Measurements from ENCODE around the gene AMTN.
A peak's percentile ranks its signal among the peaks of the same experiment; 100 is the strongest.
"Not testable (repeated sequence)": the region's sequence is repeated elsewhere in the genome, so short reads cannot be mapped to it uniquely, and the experiment has no call there.

AMTN gene, protein sequence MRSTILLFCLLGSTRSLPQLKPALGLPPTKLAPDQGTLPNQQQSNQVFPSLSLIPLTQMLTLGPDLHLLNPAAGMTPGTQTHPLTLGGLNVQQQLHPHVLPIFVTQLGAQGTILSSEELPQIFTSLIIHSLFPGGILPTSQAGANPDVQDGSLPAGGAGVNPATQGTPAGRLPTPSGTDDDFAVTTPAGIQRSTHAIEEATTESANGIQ

DNA sequence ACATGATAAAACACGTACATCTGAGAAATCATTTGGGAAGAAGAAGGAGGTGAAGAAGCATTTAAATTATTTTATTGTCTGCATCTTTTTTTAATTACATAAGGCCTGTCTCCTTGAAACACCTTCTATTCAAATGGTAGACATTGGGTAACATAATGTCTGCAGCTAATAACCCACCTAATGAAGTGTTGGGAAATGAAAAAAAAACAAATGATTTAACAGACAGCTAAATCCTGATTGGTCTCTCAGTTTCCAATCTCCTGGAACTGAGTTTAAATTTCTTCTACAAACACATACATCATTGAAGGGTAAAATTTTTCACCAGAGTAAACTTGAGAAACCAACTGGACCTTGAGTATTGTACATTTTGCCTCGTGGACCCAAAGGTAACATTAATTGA, at the start of gene AMTN:
Gene AMTN (plus strand): TSS at position 301 of the 400 bp plus-strand sequence. CDS start 209 bp downstream, outside the sequence.
- DNase-seq = no peak

DNA sequence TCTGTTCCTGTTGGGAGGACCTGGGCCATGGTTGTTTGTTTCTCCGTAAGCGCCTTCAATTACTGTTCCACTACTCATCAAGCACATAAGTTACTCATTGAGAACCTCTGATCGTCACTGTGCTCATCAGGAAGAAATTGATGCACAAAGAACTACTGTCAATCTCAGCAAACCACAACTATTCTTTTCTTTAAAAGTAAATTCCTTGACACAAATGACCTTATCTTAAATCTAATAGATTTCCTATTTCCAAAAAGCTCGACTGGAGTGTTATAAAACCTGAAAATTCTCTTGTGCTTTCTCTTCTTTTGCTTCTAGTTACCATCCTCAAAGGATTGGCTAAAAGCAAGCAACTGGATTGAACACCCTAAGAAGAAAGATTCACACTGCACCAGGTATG, 46.5 kb upstream of the AMTN start, which contains the start of gene MUC7:
Gene MUC7 (plus strand): TSS at position 301 of the 400 bp plus-strand sequence. CDS start 1,825 bp downstream, outside the sequence.
- no peak for DNase-seq

DNA sequence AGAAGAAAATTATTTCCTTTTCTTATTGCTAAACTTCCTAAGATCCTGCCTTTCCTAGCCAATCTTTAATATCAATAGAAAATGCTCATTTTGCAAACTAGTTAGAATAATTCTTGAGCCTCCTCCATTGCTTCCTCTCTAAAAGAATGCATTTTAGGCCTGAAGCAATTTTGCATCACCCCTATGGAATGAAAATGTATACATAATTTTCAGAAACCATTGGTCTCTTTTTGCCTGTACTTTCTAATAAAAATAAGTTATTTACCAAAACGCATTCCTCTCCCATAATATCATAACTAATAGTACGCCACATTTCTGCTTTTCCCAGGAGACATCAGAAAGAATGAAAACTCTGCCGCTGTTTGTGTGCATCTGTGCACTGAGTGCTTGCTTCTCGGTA, 44.7 kb upstream of the AMTN start:
- DNase-seq = no peak

DNA sequence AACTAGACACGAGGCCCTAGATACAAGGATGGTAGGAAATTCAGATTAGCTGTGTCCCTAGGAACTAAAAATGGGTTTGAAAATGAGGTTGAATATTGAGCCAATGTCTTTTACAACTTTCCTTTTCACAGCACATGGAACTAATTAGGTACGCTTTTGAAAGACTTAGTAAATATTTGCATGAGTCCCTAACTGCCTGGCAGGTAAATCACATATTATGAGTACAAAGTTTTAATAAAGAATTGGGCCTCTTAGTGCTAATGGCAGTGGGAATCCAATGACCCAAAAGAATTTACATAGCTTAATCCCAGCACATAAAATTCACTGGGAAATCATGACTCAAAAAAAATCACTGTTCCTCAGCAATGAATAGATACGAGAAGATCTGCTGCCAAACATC, 29.6 kb upstream of the AMTN start:
- no peak for DNase-seq

DNA sequence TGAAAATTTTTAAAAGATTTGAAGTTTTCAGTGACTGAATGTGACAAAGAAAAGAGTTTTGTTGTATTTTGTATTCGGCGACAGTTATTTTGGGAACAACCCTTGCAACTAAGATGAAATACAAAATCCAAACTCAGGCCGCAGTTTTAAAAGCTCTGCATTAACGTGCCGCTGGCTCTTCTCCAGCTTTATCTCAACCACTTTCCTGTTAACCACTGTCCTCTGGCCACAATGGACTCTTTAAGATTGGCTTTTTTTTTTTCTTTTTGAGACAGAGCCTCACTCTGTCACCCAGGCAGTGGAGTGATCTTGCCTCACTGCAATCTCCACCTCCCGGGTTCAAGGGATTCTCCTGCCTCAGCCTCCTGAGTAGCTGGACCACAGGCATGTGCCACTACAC, 22.1 kb upstream of the AMTN start:
- no peak for DNase-seq

DNA sequence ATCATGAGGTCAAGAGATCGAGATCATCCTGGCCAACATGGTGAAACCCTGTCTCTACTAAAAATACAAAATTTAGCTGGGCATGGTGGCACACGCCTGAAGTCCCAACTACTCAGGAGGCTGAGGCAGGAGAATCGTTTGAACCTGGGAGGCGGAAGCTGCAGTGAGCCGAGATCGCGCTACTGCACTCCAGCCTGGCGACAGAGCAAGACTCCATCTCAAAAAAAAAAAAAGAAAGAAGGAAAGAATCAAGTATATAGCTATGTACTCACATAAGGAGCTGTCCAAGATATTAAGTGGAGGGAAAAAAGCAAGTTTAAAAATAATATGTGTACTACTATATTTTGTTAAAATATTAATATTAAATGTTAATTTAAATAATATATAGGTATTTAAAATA, 16.5 kb upstream of the AMTN start:
- not testable (repeated sequence) for DNase-seq

DNA sequence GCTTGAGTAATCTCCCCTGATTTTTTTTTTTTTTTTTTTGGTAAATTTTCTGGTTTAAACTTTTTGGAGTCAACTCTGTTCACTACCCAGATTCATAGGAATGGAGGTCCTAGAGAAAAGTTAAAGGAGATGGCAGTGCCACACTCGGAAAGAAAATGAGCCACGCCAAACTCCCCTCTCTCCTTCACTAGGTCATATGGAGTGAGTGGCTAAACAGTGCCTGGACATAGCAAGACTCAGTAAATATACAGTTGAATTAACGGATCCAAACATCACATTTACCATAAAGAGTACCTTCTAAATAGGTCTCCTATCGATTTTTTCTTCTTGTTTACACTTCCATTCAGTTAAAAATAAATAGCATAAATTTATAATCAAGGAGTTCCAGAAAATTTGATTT, 13.6 kb upstream of the AMTN start:
- DNase-seq = no peak

DNA sequence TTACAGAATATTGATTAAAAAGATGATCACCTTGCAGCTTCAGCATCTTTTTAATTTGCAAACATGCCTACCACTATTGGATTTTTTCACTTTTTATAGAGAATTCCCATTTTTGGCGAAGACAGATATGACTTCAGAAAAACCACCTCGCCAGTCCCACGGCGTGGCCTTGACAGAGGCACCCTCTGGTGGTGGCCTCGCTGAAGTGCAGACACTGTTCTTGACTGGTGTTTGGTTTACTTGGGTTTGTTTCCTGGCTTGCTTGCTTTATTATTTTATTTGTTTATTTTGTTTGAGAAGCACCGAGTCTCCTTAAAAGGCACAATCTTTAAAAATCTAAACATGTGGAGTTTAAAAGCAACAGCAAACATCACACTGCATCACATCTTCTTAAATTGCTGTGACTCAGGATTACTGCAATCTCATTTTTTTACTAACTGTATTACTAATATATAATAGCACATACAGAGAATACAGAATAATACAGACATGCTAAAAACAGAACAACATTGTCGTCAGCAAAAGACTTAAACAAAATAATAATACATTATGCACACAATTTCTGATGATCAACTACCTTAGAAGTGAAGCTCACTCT, 13.1 kb upstream of the AMTN start:
- DNase-seq = peak; percentile 72

DNA sequence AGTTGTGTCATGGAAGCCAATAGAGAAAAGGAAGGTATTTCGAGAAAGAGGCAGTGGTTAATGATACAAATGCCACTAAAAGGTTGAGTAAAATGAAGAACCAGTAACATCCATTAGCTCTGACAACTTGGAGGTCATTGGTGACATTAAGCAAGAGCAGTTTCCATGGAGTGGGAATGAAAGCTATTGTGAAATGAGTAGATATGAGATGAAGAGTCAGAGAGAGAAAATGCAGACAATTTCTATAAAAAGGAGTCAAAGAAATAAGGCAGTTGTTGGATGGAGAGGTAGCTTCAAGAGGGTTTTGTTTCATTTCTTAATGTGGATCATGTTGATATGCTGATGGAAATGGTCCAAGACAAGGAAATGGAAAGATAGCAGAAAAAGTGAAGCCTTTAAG, 9.6 kb upstream of the AMTN start:
- no peak for DNase-seq

DNA sequence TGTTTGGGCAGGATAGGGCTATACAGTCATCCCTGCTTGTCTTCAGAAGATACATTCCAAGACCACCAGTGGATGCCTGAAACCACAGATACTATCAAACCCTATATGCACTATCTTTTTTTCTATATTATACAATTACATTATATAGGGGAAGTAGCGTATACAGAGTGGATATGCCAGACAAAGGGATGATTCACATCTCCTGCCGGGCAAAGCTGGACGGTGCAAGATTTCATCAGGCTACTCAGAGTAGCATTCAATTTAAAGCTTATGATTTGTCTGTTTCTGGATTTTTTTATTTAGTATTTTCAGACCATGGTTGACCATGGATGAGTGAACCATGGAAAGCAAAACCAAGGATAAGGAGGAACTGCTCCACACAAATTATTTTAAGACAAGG, 7.0 kb upstream of the AMTN start:
- no peak for DNase-seq

DNA sequence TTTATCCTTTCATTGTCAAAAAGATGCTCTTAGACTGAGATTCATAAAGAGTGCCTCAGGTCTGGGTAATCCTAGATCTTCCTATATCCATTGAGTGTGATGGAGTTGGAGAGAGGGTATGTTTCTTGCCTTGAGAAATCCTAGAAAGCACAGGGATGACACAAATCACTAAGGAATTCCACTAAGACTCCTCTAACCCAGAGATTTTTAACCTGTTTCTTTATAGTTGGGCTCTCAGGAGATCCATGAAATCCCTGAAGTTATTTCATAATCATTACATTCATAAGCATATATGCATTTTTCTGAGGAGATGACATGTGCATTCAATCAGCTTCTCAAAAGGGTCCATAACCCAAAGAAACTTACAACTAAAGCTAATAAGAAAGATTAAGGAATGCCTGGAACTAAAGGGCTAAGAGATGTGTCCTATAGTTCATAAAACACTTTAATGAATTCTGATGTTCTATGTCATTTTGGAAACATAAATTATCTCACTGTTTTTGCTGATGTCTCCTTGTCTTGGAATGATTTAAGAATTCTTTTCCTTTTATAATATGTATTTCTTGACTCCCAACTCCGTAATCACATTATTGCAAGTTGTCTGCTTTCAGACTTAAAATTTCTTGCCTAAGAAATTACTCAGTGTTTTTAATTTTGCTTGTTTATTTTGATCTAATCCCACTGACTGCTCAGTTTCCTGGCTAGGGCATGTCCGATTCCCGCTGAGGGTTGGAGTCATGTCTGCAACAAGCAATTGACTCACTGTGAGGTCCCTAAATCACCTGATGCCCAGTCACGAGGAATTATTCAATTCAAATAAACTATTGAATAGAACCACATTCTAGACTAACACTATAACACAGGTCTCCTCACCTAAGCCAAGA, 2.8 kb upstream of the AMTN start:
- DNase-seq = no peak

DNA sequence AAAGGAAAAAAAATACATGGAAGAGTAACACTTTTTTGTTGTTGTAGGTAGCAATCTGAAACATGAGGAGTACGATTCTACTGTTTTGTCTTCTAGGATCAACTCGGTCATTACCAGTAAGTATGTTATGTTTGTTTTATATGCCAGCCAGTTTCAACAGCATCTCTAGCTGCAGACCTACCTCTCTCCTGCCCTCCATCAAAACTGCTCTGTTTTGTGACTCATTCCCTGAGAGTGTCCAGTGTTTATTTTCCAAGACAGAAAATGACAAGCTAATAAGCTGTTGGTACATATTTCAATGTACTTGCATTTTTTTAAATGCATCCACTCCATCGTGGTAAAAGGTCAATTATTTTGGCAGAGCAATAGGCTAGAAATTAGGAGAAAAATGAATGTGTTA, 347 bp downstream of the AMTN start:
- peak; percentile 3 for DNase-seq

DNA sequence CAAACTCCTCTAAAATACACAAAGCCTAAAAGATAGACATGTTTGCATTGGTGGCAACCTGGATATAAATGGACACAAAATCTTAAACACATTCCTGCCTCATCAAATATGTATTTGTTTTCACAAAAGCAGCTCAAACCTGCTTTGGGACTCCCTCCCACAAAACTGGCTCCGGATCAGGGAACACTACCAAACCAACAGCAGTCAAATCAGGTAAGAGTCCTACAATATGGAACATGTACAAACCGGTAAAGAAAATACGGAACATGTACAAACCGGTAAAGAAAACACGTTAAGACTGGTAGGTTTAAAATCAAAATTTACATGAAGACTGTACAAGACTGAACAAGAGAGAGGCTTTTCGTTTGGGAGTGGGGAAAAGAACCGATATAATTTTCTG, 4.3 kb downstream of the AMTN start:
- no peak for DNase-seq

DNA sequence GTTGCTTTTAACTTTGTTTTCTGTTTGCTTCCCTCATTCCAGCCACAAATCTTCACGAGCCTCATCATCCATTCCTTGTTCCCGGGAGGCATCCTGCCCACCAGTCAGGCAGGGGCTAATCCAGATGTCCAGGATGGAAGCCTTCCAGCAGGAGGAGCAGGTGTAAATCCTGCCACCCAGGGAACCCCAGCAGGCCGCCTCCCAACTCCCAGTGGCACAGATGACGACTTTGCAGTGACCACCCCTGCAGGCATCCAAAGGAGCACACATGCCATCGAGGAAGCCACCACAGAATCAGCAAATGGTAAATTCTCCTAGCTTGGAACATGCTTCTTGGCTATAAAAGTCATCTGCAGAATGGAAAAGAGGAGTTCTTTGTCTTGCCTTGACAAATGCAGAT, 12.6 kb downstream of the AMTN start:
- no peak for DNase-seq

DNA sequence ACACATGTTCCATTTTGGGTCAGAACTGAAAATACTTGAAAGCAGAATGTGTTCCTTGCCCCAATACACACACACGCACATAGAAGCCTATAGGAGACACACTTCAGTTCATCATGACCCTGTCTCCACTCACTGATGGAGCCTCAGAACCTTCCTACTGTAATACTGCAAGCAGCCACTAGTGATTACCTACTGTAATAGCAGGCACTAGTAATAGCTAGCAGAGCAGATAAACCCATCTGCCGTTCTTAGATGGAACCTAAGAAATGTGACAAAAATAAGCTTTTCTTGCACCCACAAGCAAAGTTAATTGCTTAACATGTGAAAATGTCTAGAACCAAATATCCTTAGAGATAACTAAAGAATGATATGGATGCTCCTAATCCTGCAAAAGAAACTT, 13.6 kb downstream of the AMTN start:
- no peak for DNase-seq

DNA sequence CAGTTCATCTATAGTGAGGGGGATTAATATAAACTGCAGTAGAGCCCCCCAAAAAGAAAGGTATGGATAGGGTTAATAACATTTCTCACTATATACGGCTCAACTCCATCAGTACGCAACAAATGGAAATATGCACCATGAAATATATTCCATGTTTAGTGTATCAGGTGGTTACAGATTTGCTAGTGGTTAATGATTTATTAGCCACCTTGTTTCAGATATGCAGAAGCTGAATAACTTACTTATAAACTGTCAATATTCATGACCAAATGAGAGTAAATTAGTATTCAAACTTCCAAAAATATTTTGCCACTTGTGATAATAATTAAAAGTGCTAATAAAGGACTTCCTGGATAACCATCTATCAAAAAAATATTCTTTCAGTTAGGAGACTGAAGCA, 14.8 kb downstream of the AMTN start:
- no peak for DNase-seq

DNA sequence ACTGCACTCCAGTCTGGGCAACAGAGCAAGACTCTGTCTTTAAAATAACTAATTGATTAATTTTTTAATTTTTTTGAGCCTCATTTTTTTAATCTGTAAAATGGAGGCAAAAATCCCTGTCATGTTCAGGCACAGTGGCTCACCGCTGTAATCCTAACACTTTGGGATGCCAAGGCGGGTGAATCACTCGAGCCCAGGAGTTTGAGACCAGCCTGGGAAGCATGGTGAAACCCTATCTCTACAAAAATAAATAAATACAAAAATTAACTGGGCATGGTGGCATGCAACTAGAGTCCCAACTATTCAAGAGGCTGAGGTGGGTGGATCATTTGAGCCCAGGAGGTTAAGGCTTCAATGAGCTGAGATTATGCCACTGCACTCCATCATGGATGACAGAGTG, 15.4 kb downstream of the AMTN start:
- no peak for DNase-seq

DNA sequence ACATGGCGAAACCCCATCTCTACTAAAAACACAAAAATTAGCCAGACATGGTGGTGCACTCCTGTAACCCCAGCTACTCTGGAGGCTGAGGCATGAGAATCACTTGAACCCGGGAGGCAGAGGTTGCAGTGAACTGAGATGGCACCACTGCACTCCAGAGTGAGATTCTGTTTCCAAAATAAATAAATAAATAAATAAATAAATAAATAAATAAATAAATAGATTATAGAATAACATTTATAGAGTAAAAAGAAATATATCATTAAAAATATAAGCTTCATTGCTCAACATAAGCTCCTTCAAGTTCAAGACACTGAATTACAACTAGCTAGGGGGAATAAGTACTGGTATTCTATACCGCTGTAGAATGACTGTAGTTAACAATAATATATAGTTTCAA, 16.5 kb downstream of the AMTN start:
- not testable (repeated sequence) for DNase-seq

DNA sequence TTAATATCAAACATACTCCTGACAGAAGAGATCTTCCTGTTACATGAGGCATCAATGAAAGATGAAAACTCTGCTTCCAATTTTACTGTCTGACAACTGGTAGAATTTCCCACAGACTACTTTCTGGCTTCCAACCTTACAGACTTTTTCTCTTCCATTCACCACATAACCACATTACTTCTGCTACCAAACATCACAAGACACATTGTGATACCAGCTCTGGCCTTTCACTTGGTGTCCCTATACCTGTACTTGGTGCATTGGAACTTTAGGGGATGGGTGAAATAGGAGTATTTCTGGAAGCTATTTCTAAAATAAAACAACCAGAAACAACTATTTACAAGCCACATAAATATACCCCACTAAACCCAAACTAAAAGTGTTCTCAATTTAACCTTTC, 20.5 kb downstream of the AMTN start:
- DNase-seq = no peak

DNA sequence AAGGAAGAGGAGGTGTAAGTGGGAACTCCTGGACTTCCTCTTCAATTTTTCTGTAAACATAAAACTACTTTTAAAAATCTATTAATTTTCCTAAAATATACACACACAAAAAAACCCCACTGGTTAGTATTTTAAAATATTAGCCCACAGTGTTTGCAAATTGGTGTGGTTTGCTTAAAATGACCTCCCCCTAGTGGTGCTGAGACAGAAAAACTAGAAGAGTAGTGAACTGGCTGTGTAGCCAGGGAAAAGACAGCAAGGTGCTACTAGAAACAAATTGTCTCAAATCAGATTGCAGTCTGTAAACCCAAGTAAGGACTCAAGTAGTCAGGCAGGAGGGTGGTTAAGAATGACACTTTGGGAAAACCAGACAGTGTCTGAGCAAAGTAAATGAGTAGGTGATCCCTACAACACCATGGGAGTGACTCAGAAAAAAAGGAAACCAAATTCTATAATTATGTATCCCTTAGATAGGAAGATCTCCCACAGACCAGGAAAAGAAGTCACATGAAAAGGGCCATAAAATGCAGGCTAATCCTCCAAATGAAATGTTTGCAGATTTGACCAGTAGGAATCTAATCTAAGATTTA, 26.0 kb downstream of the AMTN start:
- no peak for DNase-seq

DNA sequence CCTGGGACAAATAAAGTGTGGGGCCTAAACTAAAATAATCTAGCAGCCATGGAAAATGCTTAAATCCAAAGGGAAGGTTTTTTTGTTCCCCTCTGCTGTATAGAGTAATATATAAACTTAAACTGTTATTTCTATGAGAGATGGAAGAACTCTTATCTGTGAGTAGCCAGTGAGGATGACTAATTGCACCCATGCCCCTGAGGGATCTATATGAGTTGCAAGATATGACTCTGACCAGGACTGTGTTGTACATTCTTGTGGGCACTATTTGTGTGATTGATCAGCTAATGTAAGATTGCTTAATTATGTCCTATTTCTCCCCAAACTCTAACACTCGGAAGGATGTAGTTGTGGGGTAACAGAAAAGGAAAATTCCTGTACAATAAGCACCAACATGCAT, 38.5 kb downstream of the AMTN start:
- DNase-seq = no peak

DNA sequence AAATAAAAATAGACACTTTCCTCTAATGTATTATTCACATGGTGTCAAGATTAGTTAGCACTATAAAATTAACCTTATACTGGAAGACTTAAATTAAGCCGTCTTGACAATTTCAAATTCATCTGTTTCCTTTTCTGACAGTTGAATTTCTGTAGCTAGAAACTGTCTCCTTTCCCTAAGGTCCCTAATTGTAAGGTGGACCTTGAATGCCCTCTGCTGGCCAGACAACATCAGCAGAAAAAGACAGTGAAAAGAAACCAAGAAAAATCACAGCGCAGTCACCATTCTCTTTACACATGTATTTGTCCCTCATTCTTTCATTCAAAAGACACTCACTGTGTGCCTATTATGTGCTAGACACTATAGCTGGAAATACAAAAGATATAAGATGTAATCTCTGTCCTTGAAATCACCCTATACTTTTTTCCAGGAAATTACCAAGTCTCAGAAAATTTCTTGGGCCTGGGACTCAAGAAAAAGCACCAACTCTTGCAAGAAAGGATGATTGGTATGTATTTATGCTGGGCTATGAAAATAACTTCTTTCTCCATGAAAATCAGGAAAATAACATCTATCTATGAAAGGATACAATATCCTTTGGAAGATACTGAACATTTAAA, 41.0 kb downstream of the AMTN start:
- DNase-seq = peak; percentile 72

DNA sequence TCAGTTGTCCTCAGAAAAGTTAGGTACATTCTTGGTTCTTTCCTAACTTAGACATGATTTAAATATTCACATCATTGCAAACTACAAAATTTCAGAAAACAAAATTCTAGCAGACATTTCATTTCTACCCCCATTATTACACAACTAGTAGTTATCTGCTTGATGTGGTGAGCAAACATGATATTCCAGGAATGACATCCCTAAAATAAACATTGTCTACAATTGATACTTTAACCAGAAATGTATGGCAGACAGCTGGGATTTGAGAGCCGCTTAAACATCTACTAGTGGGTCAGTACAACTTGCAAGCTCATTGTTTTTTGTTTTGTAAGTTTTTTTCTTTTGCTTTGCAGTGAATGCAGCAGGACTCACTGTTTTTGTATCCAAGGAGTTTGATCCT, 41.6 kb downstream of the AMTN start:
- DNase-seq = no peak
